ENCODE data around the gene SHISA5.
A peak's percentile ranks its signal among the peaks of the same experiment; 100 is the strongest.

SHISA5 gene

DNA sequence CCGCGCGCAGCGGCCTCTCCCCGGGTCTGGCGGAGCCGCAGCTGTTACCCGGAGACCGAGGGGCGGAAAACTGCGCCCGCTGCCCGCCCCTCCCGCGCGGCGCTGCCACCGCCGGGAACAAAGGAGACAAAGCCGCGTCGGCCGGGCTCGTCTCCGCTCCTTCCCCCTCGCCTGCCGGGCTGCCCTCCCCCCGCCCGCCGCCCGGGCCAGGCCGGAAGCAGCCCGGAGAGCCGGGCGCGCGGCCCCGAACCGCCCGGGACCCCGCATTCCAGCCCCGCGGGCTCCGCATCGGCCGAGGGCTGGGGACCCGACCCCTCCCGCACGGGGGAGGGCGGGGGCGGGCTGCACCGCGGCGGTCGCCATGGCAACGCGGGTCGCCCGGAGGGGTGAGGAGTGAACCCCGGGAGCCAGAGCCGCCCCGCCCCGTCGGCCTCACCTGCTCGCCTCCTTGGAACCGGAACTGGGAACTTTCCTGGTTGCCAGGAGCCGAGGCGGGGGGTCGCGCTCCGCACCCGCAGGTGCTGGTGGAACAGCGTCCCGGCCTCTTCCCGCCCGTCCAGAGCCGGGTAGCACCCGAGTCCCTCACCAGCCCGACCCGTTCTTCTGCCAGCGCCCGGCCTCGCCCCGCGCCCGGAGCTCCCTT, 74.5 kb downstream of the SHISA5 start:
- DNase-seq, result peak in 1 of 2 donors; percentile 37

DNA sequence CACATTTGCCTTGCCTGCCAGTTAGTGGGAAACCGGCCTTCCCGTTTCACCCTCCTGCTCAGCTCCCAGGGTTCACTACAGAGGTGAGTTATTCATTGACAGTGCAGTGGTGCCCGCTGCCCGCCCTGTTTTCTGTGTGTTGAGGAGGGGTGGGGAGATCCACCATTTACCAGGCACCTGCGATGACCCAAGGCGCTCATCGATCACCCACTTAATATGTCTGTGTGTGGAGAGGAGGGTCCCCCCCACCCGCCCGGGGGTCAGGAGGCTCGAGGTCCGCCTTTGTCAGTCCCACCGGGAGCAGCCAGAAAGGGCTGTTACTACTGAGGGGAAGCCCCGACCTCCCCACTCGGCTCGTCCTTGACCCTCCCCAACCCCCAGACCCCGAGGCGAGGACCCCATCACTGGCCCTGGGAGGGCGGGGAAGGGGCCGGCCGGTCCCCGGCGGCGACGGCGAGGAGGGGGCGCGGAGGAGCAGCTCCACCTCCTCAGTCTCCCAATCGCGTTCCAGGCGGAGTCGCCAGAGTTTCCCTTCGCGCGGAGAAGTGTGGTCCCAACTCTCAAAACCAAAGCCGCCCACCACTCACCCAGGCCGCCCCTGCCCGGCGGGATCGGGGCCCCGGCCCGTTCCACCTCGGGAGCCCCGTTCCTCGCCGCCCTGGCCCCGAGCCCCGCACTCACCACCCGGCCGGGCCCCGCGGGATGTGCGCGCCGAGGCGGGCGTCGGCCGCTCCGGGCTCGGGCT, 75.2 kb downstream of the SHISA5 start:
- no peak for DNase-seq

DNA sequence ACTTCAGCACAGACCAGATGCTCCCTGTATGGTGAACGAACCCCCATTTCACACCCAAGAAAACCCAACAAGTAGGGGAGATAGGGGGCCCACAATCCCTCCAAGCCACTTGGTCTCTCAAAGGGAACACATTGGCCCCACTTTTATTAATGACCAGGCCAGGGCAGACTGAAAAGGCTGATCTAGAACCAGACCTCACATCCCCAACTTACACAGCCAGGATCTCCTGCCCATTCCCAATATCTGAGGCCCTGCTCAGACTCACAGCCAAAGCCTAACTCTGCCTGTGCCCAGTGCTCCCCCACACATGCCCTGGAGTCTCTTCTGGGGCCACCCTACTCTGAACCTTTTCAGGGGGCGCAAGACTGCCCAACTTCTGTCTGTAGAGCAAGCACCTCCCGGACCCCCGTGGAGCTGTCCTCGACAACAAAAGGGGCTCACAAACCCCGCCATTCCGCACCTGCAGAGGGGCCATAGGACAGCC, 75.8 kb downstream of the SHISA5 start:
- DNase-seq, result no peak

DNA sequence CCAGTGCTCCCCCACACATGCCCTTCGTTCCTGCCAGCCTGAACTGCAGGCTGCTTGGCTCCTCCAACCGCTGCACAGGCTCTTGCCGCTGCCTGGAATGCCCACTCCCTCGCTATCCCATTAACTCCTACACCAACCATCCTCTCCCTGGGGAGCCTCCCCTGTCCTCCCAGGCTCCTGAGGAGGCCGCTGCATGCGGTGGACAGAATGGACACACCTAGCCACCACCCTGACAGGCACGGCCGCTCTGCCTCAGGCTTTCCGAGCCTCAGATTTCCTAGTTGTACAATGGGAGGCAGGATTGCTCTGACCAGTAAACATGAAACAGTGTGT, 76.4 kb downstream of the SHISA5 start:
- no peak for DNase-seq

DNA sequence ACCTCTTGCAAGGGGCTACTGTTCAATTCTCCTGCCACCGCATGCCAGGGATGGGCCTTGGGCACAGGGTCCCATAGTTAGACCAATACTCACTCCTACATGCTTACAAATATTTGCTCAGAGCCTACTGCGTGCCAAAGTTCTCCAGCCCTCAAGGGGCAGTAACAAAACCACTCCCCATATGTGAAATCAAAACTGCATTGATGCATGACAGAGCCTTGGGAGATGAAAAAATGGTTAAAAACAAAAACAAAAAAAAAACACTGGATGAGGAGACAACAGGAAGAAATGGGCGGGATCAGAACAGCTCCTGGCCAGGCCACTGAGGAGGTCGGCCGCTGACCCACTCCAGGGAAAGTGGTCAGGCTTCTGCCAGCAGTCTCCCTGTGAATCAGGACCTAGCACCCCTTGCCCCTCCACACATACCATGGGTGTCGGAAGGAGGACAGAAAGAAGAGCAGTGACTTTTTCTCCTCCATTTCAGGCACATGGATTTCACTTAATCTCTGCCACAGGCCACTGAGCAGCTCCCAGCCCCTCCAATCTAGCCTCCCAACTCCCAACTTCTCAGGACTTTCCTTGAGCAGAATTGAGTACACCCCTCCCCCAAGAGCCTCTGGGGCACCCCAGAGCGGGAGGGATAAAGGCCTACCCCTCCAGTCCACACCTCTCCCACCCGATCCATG, 76.9 kb downstream of the SHISA5 start:
- no peak for DNase-seq

DNA sequence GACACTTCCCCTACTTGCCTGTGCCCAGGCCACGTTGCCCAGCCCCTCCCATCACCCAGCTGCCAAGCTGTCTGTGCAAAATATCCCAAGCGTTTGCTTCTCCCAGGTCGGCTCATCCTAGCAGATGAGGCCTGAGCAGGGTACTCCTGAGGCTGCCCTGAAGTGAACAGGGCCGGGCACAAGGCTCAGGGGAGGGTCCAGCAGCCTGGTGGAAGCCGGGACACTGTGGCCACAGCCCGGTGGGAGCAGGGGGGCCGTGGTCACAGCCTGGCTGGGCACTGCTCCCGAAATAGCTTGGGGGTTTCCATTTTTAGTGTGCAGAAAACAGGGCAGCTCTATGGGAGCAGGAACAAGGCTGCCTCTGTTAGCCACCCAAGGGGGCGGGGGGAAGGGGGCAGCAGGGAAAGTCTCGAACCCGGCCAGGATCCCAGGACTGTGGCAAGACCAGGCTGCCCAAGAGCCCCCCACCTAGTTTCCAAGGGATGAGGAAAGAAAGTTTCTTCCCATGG, 77.5 kb downstream of the SHISA5 start:
- no peak for DNase-seq

DNA sequence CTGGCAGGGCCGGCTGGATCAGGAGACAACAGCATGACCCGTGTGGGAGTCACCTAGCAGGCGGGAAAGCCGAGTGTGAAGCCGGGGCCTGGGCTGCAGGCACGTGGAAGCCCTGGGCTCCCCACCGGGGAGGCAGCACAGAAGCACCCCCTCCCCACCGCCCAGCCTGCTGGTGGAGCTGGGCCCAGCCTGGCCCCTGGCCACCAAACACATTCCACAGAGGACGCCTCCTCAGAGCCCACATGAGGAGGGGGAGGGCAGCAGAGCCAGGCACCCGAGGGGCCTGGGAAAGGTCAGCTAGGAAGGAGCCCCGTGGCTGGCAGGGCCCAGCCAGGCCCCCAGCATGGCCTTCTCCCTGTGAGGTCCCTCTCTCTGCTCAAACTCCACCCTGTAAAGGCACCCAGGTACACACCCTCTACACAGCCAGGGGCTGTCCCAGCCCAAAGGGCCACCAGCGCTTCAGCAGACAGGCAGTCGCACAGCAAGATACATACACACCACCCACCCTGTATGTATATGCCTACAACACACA, 78.6 kb downstream of the SHISA5 start:
- no peak for DNase-seq

DNA sequence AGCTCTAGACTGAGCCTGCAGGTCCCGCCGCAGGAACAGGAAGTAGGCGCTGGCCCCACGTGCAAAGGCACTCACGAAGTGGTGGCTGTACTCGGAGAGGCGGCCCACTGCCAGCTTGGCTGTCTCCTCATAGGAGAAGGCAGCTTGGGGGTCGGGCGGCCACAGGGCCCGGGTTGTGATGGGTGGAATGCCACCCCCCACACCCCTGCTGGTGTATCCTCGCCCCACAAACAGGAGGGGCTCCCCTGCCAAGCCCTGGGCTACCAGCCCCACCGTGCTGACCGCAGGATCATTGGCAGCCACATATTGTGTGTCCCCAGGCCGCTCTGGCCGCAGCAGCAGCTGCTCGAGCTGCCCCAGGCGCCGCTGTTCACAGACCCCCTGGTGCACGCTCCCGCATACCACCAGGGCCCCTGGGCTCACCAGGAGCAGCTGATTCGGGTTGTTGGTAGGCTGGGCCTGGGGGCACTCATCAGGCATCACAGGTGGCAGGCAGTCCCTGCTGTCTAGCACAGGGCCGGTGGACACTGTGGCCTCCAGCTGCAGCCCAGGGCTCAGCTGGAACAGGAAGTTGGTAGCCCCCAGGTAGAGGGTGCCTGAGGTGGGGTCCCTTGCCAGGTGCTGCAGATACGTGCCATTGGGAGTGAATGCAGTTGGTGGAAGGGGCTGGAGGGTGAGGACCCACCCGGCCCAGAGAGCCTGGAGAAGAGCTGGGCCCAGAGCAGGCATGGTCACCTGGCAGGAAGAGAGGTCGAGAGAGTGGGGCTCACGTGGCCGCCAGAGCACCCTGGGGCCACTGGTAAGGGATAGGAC, 79.9 kb downstream of the SHISA5 start:
- peak in 1 of 2 donors; percentile 9 for DNase-seq

DNA sequence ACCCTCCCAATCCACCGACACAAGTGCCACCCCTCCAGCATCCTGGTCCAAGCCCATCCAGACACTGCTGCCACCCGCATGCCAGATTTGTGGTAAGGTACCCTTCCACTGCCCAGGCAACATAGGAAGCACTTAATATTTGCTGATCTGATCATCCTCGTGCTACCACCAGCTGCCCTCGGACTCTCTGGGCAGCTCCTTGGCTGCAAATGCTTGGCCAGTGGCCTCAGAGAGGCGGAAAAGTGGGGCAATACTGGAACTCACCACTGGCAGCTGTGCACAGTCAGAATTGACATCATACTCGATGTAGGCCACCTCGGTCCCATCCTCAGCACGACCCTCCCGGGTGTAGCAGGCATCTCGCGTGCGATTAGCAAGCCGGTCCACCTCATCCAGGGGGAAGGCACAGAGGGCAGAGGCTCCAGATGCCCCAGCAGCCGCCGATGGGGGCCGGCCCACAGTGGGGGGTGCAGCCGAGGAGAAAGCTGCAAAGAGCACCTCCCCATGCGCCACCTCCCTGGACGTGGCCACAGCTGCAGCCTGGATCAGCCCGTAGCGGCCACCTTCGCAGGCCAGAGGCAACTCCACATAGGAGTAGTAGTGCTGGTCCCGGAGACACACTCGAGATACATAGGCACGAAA, 80.6 kb downstream of the SHISA5 start:
- no peak for DNase-seq

DNA sequence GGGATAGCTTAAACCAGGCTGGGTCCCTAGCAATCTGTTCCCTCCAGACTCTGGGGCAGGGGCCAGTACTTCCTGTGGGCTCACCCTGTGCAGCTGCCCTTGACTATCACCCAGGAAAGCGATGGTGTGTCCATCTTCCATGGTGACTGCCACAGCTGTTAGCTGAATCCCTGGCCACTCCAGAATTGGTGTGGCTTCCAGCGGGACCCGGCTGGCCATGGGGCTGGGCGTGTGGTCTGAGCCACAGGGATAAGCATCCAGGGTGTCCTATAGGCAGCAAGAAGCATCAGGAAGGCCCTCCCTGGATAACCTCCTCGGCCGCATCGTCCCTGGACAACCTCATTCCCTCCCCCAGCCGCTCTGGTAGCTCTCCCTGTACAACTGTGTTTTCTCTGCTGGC, 81.3 kb downstream of the SHISA5 start:
- no peak for DNase-seq

DNA sequence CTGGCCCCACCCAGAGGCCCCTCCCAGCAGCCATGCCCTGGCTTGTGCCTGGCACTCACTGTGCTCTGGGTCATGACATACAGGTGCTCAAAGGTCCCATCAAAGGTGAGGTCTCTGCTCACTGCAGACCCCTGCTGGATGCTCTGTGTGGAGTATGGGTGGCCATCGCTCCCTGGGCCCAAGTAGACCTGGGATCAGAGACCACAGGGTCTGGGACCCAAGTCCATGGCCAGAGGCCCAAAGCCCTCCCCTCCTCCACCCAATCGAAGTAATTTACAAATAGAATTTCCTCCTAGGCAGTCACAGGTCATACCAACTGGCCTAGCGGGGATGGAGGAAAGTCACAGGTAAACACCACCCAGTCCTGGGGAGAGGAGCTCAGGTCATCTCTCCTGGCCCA, 81.7 kb downstream of the SHISA5 start:
- no peak for DNase-seq

DNA sequence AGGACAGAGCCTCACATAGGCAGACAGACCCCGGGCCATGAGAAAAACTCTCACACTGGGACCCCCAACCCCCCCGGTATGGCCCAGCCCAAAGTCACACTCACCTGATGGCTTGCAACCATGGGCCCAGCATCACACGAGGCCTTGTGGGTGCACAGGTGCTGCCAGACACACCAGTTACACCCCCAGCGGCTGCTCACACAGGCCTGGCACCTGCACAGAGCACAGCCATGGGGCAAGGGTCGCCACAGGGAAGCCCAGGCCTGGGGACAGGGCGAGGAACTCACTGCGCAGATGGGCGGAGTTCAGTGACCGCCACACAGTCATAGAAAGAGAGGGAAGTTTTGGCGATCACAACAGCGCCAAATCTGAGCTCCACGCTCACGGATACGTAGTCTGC, 83.4 kb downstream of the SHISA5 start:
- no peak for DNase-seq

DNA sequence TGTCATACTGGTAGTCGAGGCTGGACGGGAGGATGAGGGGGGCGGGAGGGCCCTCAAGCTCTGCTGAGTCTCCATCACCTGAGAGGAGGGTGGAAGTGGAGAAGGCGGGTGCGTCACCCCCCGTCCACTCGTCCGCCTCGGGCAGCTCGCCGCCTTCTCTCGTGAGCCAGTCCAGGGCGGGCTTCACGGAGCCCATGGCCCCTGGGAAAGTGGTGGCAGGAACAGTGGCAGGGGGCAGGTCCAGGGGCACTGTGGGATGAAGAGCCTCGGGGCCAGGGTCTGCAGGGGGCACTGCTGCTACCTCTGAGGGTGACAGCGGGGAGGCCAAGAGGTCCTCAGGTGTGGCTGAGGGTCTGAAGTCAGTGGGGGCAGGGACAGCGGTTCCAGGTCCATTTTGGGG, 84.4 kb downstream of the SHISA5 start:
- no peak for DNase-seq

DNA sequence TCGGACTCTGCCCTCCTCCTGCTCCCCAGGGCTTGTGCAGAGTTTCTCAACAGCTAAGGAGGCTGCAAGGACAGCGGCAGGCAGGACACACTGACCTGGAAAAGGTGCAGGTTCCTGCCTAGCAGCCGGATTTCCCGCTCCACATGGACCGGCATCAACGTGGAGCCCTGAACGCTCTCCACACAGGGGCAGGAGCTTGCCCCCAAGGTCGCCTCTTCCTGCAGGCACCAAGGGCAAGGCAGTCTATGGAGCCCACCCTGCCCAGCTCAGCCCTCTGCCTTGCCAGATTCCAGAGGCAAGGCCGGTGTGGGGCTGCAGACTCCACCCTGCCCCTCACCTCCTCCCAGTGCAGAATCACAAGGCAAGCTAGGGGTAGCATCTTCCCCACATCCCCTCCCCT, 84.8 kb downstream of the SHISA5 start:
- DNase-seq, result no peak

DNA sequence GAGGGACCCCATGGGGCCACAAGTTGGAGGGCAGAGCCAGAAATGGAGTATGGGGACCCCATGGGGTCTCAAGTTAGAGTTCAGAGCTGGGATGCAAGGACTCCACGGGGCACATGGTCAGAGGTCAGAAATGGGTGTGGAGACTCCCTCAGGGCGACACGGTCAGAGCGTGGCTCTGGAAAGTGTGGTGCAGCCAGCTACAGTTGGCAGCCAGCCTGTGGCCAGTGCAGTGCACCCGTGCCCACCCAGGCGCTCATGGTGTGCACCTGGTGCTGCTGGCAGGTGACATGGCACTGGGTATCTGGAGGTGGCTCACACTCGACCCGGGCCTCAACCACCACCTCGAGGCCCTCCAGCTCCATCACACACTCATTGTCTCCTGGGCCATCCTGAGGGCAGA, 85.3 kb downstream of the SHISA5 start:
- DNase-seq, result no peak

DNA sequence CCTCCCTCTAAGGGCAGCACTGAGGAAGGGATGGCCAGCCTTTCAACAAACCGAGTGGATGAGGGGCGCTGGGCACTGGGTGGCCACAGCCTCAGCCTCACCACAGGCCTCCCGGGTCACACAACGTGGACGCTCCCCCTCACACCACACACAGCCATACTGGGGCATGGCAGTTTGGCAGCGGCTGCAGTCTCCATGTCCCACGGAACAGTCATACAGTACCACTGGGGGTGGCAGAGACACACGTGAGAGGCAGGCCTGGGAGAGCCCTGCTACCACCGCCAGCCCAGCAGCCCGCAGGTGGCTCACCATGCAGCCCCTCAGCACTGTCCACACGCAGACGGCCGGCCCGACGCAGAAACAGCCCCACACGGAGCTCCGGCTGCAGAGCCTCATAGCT, 85.8 kb downstream of the SHISA5 start:
- DNase-seq, result no peak
